Pancreas (tissue), 10 donors: ENCODE measurements around the gene ZAP70. TPM values are rescaled to one million over a fixed set of nuclear protein-coding genes. Genes with fewer than 3 reads are reported as not detected.

Experiments
- ATAC-seq, 4 donors: fragments of 200-7000 bp; cut with Tn5 transposase; one replicate each; pipeline versions ENCODE4 v1.8.0 to v1.9.1; 2020; ENCODE audit warnings: mild to moderate bottlenecking in 4 of 4, moderate library complexity in 4 of 4
- DNase-seq, 6 donors: peaks; one replicate each; pipeline ENCODE4 v3.0.0-alpha.2; 2020
- FAIRE-seq: peaks from 2 replicates; lab custom pipeline; 2012; peaks lifted over from hg19 to GRCh38; lab: Jason Lieb, UNC
- H3K27ac ChIP-seq, 4 donors: fragments of 200-600 bp; sonication (generic); 1 replicate in 3 of 4; 2 replicates in 1 of 4; pipeline versions ENCODE4 v1.5.0 to v1.8.0; 2020
- H3K27me3 ChIP-seq, 4 donors: fragments of 200-600 bp; one replicate each; pipeline ENCODE4 v1.8.0; 2021
- H3K36me3 ChIP-seq, 3 donors: fragments of 200-600 bp; sonication (generic) in 1 of 3; one replicate each; pipeline versions ENCODE4 v1.5.0 to v1.8.0; 2020 to 2021
- H3K4me1 ChIP-seq, 3 donors: fragments of 200-600 bp; one replicate each; pipeline ENCODE4 v1.8.0; 2021
- H3K4me3 ChIP-seq, 4 donors: fragments of 200-600 bp; sonication (generic) in 2 of 4; one replicate each; pipeline versions ENCODE4 v1.5.0 to v1.8.0; 2020 to 2021
- H3K9me3 ChIP-seq, 4 donors: fragments of 200-600 bp; one replicate each; pipeline ENCODE4 v1.8.0; 2021
- WGBS, 2 donors: extraction: QIAGEN DNeasy Blood & Tissue Kit; methylation state at CpG; one replicate each; pipeline ENCODE4 v1.1.7; 2013; 5-methylcytosine and 5-hydroxymethylcytosine counted together
- intact Hi-C, 3 donors: fragments of 100-400 bp; cut with DNase I; formaldehyde crosslinking; loops; one replicate each; pipeline versions ENCODE4 v1.11.1 to v1.14.2; 2022
- polyA plus RNA-seq, 2 donors: library from polyadenylated mRNA; stranded (reverse); fragments of 200-250 nt; gene quantifications; one replicate each; pipeline ENCODE4 v1.2.3, GENCODE V29; 2013
- total RNA-seq, 6 donors: library from RNA; stranded (reverse); fragmentation: NEBNext Ultra II Directional in 4 of 6; extraction: Animal tissue kit (Norgen Biotek cat#: 25700) in 4 of 6; gene quantifications; one replicate each; pipeline versions ENCODE4 v1.2.1 to v1.2.4, GENCODE V29; 2021 to 2023
- TF ChIP-seq, protein P1 (sequence below), 4 donors: fragments of 200-600 bp; sonication (generic) in 3 of 4; IDR thresholded peaks; one replicate each; pipeline versions ENCODE4 v1.5.0 to v1.8.0; 2021; ENCODE audit warnings: antibody characterized with exemption in 4 of 4
- donor health status: healthy with polysubstance abuse.
- donor health status: DM: no; HTN: no; CAD: no; lungs with moderate emphysema.
- donor health status: DM: no; HTN: no; CAD: no.
- donor health status: control.
- donor health status: control.
- donor health status: Bipolar disorder and iron deficiency.
- donor health status: DM: yes; HTN: yes; CAD: no.
- donor health status: DM: no; HTN: no; CAD: no.
- donor health status: DM: no; HTN: no; CAD: no.
- donor health status: DM: yes; HTN: yes; CAD: no.

ZAP70 gene
- total and polyA plus RNA-seq, 8 donors: 0.42 to 2.6 (median 1.3) TPM

DNA sequence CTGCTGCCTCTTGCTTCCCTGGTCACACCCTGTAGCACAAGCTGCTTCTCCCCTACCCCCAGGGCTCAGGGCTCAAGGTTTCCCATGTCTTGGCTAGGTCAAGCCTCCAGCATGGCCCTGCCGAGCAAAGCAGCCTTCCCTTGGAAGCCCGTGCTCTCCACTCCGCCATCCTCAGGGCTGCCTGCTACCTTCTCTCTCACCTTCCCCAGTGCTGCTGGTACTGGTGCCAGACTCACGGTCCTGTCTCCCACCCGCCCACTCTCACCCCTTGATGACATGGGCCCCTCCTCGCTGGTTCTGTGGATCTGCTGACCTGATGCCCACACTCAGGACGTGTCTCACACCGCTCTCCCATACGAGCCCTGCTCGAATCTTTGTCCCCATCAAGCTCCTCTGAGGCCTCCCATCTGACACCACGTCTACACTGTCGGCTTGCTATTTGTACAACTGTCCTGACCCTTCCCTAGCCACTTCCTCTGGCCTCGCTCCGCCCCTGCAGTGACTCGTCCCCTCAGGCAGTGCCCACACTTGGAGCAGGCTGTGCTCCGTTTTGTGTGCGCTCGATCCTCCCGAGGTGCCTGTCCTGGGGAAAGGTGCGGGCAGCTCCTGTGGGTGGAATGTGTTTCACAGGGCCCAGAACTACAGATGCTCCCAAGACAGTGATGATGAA is 49.9 kb downstream of the ZAP70 start:
- WGBS, 2 donors: 91 to 92% methylated on average over 20 of the region's 20 CpGs
- FAIRE-seq (no peak), ATAC-seq (no peak), DNase-seq (no peak)
- Histone ChIP-seq H3K4me1 (no peaks in the 10 kb centered on the region), H3K27me3 (no peaks in the 10 kb centered on the region), H3K4me3 (no peak overlapping the region), H3K9me3 (no peaks in the 10 kb centered on the region), H3K36me3 (peaks cover 0 to 68% (median 12%) of the 10 kb centered on the region in 3 donors), H3K27ac (no peak overlapping the region)
- intact Hi-C loops: no loop called here
- TF ChIP-seq, protein P1, sequence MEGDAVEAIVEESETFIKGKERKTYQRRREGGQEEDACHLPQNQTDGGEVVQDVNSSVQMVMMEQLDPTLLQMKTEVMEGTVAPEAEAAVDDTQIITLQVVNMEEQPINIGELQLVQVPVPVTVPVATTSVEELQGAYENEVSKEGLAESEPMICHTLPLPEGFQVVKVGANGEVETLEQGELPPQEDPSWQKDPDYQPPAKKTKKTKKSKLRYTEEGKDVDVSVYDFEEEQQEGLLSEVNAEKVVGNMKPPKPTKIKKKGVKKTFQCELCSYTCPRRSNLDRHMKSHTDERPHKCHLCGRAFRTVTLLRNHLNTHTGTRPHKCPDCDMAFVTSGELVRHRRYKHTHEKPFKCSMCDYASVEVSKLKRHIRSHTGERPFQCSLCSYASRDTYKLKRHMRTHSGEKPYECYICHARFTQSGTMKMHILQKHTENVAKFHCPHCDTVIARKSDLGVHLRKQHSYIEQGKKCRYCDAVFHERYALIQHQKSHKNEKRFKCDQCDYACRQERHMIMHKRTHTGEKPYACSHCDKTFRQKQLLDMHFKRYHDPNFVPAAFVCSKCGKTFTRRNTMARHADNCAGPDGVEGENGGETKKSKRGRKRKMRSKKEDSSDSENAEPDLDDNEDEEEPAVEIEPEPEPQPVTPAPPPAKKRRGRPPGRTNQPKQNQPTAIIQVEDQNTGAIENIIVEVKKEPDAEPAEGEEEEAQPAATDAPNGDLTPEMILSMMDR (IDR thresholded peaks at IDR 0.05): no peak

DNA sequence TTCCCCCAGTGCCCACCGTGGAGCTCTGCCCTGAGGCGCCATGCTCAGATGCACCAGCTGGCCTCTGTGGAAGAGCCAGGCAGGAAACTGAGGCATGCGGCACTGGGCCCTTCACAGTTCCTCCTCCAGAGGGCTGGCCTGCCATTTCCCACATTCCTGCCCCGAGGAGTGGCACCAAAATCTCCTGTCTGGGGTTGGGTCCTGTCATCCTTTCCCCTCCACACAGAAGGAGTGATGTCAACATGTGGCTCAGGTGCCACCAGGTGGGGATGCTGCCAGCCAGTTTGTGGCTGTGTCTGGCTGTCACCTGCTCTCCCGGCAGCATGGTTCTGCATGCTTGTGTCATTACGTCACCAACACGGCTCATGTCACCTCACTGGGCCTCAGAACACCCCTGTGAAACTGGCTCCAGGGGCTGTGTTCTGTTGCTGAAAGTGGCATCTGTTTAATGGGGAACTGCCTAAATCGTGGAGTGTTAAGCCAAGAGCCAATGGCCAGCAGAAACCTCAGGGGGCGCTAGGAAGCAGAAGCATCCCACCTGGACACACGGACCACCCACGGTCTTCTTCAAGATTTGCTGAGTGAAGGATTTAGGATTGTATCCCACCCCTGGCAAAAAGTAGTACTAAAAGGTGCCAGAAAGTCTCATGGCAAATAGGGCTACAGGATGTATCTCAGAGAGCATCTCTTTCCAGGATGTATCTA is 51.3 kb downstream of the ZAP70 start:
- Histone ChIP-seq H3K27ac (no peak overlapping the region), H3K4me3 (no peak overlapping the region), H3K9me3 (no peaks in the 10 kb centered on the region), H3K4me1 (no peaks in the 10 kb centered on the region), H3K27me3 (no peaks in the 10 kb centered on the region), H3K36me3 (peaks cover 0 to 58% (median 5%) of the 10 kb centered on the region in 3 donors)
- intact Hi-C loops: no loop called here
- TF ChIP-seq, protein P1 (IDR thresholded peaks at IDR 0.05): no peak
- FAIRE-seq: no peak
- WGBS, 2 donors: 88 to 90% methylated on average over 11 of the region's 11 CpGs
- peak in 1 of 4 donors; percentile 39 for ATAC-seq
- no peak for DNase-seq

DNA sequence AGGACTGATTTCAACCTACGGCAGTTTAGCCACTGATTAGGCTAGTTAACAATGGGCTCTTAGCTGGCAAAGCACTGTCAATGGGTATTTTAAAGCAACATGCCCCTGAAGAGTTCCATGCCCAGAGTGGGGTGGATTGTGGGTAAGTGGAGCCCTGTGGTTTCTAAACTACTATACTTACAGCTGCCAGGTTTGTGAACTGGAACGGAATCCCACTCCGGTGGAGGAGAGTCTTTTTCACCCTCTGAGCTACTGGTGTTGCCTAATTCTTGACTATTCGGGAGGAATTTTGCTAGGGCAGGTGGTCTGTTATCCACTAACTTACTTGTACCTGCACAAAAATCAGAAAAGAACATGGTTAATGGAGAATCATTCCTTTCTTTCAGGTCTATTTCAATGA is 52.6 kb downstream of the ZAP70 start:
- no peak for ATAC-seq
- Histone ChIP-seq H3K4me3 (no peak overlapping the region), H3K27me3 (no peaks in the 10 kb centered on the region), H3K4me1 (no peaks in the 10 kb centered on the region), H3K36me3 (peaks cover 0 to 52% (median 5%) of the 10 kb centered on the region in 3 donors), H3K27ac (no peak overlapping the region), H3K9me3 (no peaks in the 10 kb centered on the region)
- WGBS, 2 donors: 95 to 97% methylated on average over 4 of the region's 4 CpGs
- no peak for DNase-seq
- TF ChIP-seq, protein P1 (IDR thresholded peaks at IDR 0.05): no peak
- intact Hi-C loops: no loop called here
- no peak for FAIRE-seq

DNA sequence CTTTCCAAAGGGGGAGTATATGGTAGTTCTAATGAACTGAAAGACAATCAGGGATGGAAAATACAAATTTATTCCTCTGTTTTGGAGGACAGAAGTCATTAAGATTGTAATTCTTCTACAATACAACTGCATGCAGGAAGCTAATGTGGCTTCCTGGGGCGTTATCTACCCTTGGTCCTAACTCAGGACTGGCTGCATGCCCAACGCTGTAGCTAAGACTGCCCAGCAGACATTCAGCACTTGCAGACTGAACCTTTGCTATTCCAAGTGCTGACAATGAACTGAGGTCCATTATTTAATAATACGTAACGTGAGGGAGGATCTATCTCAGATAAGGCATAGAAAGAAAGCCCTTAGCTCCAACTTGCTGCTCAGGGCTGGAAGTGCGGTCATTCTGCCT is 53.2 kb downstream of the ZAP70 start:
- peaks cover 0 to 47% (median 5%) of the 10 kb centered on the region in 3 donors for H3K36me3 ChIP-seq
- 91% methylated on average over 5 of the region's 5 CpGs for WGBS, 2 donors
- no peak overlapping the region for H3K27ac ChIP-seq
- H3K4me1 ChIP-seq: no peaks in the 10 kb centered on the region
- no peak for DNase-seq
- no peaks in the 10 kb centered on the region for H3K9me3 ChIP-seq
- H3K27me3 ChIP-seq: no peaks in the 10 kb centered on the region
- H3K4me3 ChIP-seq: no peak overlapping the region
- ATAC-seq: no peak
- TF ChIP-seq, protein P1 (IDR thresholded peaks at IDR 0.05): no peak
- intact Hi-C loops: no loop called here
- no peak for FAIRE-seq

DNA sequence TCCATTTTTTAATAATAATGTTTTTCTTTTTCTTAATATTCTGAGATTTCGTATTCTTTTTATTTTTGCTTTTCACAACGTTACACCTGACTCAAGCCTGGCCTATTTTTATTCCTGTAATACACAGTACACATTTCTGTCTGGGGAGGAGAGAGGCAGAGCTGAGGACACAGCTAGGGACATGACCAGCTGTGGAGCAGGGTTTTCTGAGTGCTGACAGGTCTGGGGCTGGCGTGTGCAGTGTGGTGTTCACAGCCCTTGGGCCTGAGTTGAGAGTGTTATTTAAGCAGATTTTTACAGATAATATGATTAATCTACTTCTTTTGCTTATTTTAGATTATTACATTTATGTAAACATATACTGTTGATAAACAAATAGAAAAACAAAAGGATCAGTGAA is 55.9 kb downstream of the ZAP70 start:
- DNase-seq (no peak), FAIRE-seq (no peak), ATAC-seq (no peak)
- TF ChIP-seq, protein P1 (IDR thresholded peaks at IDR 0.05): no peak
- Histone ChIP-seq H3K36me3 (peaks cover 0 to 42% (median 5%) of the 10 kb centered on the region in 3 donors), H3K27ac (no peak overlapping the region), H3K27me3 (no peaks in the 10 kb centered on the region), H3K4me3 (no peak overlapping the region), H3K4me1 (no peaks in the 10 kb centered on the region), H3K9me3 (no peaks in the 10 kb centered on the region)
- intact Hi-C loops: no loop called here
- WGBS, 2 donors: 85 to 88% methylated on average over 3 of the region's 3 CpGs
